ENCODE results near the gene IL1RAPL2. TPM values are rescaled to one million over a fixed set of nuclear protein-coding genes. Genes with fewer than 3 reads are reported as not detected.

IL1RAPL2 gene
- total and polyA plus RNA-seq, 2 donors (not counting 3 experiments of a cell fraction or from before 2014, with no cell fraction given), result not detected

DNA sequence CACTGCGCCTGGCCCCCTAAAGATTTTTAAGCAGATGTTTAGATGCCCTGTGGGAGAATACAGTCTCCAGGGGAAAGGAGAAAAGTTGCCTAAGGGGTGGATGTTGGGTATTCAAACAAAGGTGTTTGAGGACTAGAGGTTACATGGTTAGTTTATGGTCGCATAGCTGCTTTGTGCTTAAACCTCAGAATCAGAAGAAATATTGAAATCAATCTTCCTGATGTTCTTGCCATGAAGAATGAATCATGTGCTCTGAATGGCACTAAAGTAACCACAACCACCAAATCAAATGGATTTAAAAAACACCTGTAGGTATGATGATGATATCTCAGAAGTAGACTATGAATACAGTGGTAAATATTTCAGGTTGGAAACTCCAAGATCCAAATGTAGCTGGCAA is 697.2 kb downstream of the IL1RAPL2 start:
- Histone ChIP-seq H3K27me3 (ENCODE audit: control insufficient read depth in 2 of 2, insufficient read depth in 2 of 2, low read length in 2 of 2) (no peaks in the 10 kb centered on the region), H3K4me3 (replicated peaks in 1 of 3; ENCODE audit: insufficient read depth in 1 of 3, low read depth in 1 of 3, low read length in 3 of 3) (no peak overlapping the region), H4K20me1 (replicated peaks; ENCODE audit: control insufficient read depth, extremely low read depth, insufficient read depth, low read length) (no peaks in the 10 kb centered on the region), H3K9ac (replicated peaks; ENCODE audit: extremely low read depth, insufficient read depth, low read length) (no peak overlapping the region), H3K4me1 (ENCODE audit: control insufficient read depth, extremely low read depth, insufficient read depth, low read length) (no peaks in the 10 kb centered on the region), H3K4me2 (ENCODE audit: insufficient read depth, low read length) (no peak overlapping the region), H3K79me2 (ENCODE audit: control insufficient read depth, insufficient read depth, low read length) (no peaks in the 10 kb centered on the region), H3K9me3 (replicated peaks; ENCODE audit: control insufficient read depth, insufficient read depth, low read length) (no peaks in the 10 kb centered on the region), H2AFZ (ENCODE audit: low read depth, low read length) (no peak overlapping the region), H3K36me3 (ENCODE audit: control insufficient read depth in 2 of 2, extremely low read depth in 1 of 2, insufficient read depth in 2 of 2, low read length in 2 of 2) (no peaks in the 10 kb centered on the region), H3K9me1 (replicated peaks; ENCODE audit: control insufficient read depth, extremely low read depth, insufficient read depth, low read length) (no peaks in the 10 kb centered on the region), H3K27ac (ENCODE audit: insufficient read depth, low read depth, low read length) (no peak overlapping the region)
- ChIA-PET POLR2A (no interaction called here), CTCF (no interaction called here)
- DNase-seq (ENCODE audit: low read depth, low spot score) (no peak), FAIRE-seq (no peak)
- intact Hi-C loops (cut with micrococcal nuclease) (no loop called here), dilution Hi-C loops (cut with MboI; ENCODE audit: extremely low pct_ligation_motif_present, low sequenced_read_pairs) (no loop called here)
- TF ChIP-seq, protein P1, sequence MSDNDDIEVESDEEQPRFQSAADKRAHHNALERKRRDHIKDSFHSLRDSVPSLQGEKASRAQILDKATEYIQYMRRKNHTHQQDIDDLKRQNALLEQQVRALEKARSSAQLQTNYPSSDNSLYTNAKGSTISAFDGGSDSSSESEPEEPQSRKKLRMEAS (IDR thresholded peaks at IDR 0.05; ENCODE audit: insufficient read depth, insufficient read length), result no peak
- TF ChIP-seq POLR2AphosphoS5 (IDR thresholded peaks at IDR 0.05; ENCODE audit: insufficient read depth, low read depth, low read length) (no peak), POLR2A (IDR thresholded peaks at IDR 0.05; ENCODE audit: low read depth, low read length) (no peak), FOS (IDR thresholded peaks at IDR 0.05; ENCODE audit: borderline replicate concordance, insufficient read depth, low read length) (no peak), GATA2 (IDR thresholded peaks at IDR 0.05; ENCODE audit: insufficient read depth, insufficient read length, low read depth, low read length) (no peak), MYC (IDR thresholded peaks at IDR 0.05; ENCODE audit: low read depth, low read length) (no peak), JUN (IDR thresholded peaks at IDR 0.05; ENCODE audit: borderline replicate concordance, insufficient read depth, insufficient read length, low read depth) (no peak), EZH2 (IDR thresholded peaks at IDR 0.05; ENCODE audit: borderline replicate concordance, low read depth, low read length, severe bottlenecking) (no peak)
- TF ChIP-seq, protein P2, sequence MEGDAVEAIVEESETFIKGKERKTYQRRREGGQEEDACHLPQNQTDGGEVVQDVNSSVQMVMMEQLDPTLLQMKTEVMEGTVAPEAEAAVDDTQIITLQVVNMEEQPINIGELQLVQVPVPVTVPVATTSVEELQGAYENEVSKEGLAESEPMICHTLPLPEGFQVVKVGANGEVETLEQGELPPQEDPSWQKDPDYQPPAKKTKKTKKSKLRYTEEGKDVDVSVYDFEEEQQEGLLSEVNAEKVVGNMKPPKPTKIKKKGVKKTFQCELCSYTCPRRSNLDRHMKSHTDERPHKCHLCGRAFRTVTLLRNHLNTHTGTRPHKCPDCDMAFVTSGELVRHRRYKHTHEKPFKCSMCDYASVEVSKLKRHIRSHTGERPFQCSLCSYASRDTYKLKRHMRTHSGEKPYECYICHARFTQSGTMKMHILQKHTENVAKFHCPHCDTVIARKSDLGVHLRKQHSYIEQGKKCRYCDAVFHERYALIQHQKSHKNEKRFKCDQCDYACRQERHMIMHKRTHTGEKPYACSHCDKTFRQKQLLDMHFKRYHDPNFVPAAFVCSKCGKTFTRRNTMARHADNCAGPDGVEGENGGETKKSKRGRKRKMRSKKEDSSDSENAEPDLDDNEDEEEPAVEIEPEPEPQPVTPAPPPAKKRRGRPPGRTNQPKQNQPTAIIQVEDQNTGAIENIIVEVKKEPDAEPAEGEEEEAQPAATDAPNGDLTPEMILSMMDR (IDR thresholded peaks at IDR 0.05; ENCODE audit: extremely low read depth in 1 of 2, insufficient read depth in 1 of 2, low read depth in 1 of 2, low read length in 2 of 2), result no peak
- BruUV-seq (replicated peaks), result no TSS peak
